ENCODE measurements around the gene ZNF274. TPM values are rescaled to one million over a fixed set of nuclear protein-coding genes. Genes with fewer than 3 reads are reported as not detected.
A peak's percentile ranks its signal among the peaks of the same experiment; 100 is the strongest.
"Not testable (repeated sequence)": the region's sequence is repeated elsewhere in the genome, so short reads cannot be mapped to it uniquely, and the experiment has no call there.

The ZNF274 gene
- total RNA-seq, 1 experiment from 2014 or later = 34.0 TPM

DNA sequence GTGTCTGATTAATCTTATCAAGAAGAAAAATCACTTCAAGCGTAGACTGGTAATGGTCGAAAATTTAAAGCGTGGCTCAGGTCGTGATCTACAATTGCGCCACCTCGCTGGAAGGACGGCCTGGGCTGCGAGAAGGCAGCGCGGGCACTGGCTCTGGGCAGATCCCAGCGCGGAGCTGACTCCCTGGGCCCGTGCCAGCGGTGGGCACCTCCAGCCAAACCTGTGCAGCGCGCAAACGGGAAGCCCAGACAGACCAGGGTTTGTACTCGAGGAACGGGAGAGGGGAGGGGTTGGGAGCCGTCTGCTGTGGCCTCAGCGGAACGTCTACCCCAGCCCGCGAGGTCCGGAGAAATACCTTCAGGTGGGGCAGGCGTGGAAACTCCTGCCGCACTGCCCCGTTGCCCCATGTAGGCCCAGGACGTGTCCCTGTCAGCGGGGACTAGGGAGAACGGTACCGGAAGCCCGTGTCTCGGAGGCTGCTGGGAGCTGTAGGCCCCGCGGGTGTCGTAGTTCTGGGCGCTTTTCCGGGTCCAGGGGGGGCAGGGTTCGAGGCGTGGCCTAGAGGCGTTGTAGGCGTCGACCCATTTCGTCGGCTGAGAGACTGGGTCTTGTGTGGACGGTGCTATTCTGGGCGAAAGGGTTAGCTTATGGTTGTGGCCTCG is 21.1 kb downstream of the ZNF274 start:
- no peak for DNase-seq (ENCODE audit: low read depth)
- in situ Hi-C loops (cut with HindIII; ENCODE audit: low pct_unique_long_range_greater_than_20kb, low sequenced_read_pairs) = no loop called here

- in situ Hi-C loops (cut with HindIII; ENCODE audit: low pct_unique_long_range_greater_than_20kb, low sequenced_read_pairs) = no loop called here
- DNase-seq (ENCODE audit: low read depth) = no peak
Observed at GRCh38 chr19:58204566-58204965, 21.7 kb downstream of the ZNF274 start.

DNA sequence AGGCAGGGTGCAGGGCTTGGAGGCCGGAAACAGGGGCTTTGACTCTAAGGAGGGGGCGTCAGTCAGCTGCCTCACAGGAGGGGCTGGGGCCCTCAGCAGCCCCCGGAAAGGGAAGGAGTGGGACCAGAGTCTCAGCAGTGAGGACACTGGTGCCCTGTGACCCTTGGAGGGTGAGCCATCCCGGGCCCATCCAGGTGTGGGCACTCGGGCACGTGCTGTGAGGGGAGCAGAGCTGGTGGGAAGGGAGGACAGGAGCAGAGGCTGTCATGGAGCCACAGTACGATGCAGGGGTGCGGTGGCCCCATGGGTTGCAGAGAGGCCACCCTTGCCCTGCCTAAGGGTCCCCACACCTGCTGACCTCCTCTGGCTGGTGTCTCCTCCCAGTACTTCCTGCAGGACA is 26.7 kb downstream of the ZNF274 start:
- in situ Hi-C loops (cut with HindIII; ENCODE audit: low pct_unique_long_range_greater_than_20kb, low sequenced_read_pairs) = no loop called here
- no peak for DNase-seq (ENCODE audit: low read depth)

DNA sequence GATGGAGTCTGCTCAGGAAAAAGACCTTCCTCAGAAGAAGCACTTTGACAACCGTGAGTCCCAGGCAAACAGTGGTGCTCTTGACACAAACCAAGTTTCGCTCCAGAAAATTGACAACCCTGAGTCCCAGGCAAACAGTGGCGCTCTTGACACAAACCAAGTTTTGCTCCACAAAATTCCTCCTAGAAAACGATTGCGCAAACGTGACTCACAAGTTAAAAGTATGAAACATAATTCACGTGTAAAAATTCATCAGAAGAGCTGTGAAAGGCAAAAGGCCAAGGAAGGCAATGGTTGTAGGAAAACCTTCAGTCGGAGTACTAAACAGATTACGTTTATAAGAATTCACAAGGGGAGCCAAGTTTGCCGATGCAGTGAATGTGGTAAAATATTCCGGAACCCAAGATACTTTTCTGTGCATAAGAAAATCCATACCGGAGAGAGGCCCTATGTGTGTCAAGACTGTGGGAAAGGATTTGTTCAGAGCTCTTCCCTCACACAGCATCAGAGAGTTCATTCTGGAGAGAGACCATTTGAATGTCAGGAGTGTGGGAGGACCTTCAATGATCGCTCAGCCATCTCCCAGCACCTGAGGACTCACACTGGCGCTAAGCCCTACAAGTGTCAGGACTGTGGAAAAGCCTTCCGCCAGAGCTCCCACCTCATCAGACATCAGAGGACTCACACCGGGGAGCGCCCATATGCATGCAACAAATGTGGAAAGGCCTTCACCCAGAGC is 29.6 kb downstream of the ZNF274 start:
- in situ Hi-C loops (cut with HindIII; ENCODE audit: low pct_unique_long_range_greater_than_20kb, low sequenced_read_pairs) = no loop called here

DNA sequence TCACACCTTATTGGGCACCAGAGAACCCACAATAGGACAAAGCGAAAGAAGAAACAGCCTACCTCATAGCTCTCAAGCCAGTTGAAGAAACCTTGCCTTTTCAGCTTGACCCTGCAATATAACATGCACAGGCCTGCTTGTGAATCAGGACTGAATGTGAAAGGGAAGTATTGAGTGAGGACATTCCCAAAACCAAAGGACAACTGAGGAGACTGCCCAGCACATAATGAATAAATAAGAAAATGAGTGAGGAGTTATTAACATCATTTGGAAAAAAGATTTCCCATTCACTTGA is 30.2 kb downstream of the ZNF274 start:
- no peak for DNase-seq (ENCODE audit: low read depth)
- in situ Hi-C loops (cut with HindIII; ENCODE audit: low pct_unique_long_range_greater_than_20kb, low sequenced_read_pairs) = no loop called here

More for the DNA sequence above, 29.6 kb downstream of the ZNF274 start:
- DNase-seq (ENCODE audit: low read depth) = no peak

GRCh38 chr19:58217069-58217481 is 34.2 kb downstream of the ZNF274 start:
- in situ Hi-C loops (cut with HindIII; ENCODE audit: low pct_unique_long_range_greater_than_20kb, low sequenced_read_pairs) = no loop called here
- DNase-seq (ENCODE audit: low read depth) = no peak

GRCh38 chr19:58217607-58218391 is 34.9 kb downstream of the ZNF274 start:
- in situ Hi-C loops (cut with HindIII; ENCODE audit: low pct_unique_long_range_greater_than_20kb, low sequenced_read_pairs) = no loop called here
- DNase-seq (ENCODE audit: low read depth) = no peak

DNA sequence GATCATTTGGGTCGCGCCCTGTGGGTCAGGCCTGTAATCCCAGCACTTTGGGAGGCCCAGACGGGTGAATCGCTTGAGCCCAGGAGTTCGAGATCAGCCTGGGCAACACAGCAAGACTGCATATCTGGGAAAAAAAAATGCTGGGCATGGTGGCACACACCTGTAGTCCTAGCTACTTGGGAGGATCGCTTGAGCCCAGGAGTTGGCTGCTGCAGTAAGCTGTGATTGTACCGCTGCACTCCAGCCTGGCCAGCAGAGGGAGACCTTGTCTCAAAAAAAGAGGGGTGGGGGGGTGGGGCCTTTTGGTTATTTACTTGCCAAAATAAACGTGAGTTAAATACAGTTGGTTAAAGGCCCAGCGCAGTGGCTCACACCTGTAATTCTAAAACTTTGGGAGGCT is 36.0 kb downstream of the ZNF274 start:
- DNase-seq (ENCODE audit: low read depth) = no peak
- in situ Hi-C loops (cut with HindIII; ENCODE audit: low pct_unique_long_range_greater_than_20kb, low sequenced_read_pairs) = no loop called here

DNA sequence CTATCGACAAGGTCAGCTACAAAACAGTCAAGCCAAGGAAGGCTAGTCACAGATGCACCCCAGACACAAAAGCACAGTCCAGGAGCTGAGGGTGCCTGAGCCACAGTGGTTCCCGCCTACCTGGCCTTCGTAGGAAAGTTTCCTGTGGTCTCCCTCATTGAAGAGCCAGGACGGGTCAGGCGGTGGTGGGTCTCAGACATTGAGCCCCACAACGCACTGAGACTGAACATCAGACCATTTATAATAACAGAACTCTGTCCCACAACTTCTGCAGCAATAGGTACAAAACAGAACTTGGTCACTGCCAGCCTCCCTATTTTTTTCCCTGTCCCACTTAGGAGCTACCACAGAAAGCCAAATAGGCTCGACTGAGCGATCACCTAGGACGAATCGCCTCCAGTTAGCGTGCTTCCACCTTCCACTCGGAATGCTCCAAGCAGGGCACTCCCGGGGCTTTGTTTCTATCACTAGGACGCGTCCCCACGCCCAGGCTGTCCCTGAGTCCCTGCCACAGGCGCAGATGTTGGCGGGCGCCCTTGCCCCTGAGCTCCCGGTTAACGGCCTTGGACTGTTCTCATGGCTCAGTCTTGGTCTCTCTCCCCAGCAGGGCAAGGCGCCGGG is 45.2 kb downstream of the ZNF274 start:
- no peak for DNase-seq (ENCODE audit: low read depth)
- in situ Hi-C loops (cut with HindIII; ENCODE audit: low pct_unique_long_range_greater_than_20kb, low sequenced_read_pairs) = loop anchor here (10.0 kb wide), 1 partner anchor 107 kb away; no protein-coding TSS in a partner anchor

DNA sequence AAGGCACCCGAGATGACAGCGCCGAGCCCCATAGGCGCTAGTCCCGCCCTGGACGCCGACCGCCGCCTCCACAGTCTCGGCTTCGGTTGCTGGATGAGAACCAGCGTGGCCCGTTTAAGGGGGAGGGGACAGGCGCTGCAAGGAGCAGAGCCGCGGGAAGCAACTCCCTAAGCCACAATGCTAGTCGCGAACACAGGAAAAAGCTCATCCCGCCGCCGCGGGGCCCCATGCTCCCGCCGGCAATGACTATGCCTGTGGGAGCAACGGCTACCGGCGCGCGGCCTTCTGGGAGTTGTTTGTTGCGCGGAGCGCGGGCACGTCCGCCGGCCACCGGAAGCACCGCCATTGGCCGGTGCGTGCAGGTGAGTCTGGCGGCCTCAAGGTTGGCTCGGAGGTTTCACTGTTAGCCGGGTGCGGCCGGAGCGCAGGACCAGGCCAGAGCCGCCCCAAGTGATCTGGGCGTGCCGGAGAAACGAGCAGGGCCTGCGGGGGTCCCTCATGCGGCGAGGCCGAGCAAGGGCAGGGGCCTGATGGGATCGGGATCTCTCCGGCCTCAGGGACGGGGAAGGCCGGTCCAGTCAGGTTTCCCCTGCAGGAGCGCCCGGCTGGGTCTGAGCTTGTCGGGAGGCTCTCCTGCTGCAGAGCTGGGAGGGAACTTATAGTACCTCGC is 45.9 kb downstream of the ZNF274 start, which contains the start of gene ZNF544:
TSS of gene ZNF544 (plus strand) at position 330 of the 670 bp plus-strand sequence. CDS start 15,110 bp downstream, outside the sequence.
- DNase-seq (ENCODE audit: low read depth) = peak; percentile 86
- in situ Hi-C loops (cut with HindIII; ENCODE audit: low pct_unique_long_range_greater_than_20kb, low sequenced_read_pairs) = loop anchor here (10.0 kb wide), 1 partner anchor 106 kb away; no protein-coding TSS in a partner anchor

DNA sequence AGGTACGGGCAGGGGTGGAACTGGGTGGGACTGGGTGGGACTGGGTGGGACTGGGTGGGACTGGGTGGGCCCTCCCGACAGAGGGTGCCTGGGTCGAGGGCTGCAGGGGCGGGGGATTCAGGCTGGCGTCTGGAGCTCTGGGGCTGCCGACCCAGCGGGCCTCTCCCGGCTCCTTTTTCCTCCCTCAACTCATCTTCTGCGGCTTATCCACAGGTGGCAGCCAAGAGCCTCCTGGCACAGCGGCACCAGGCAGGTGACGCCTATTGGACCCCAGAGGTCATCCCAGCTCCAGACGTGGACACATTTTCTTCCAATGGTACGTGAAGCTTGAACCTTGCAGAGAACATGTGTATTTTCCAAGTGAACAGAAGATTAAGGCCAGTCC is 46.4 kb downstream of the ZNF274 start:
- DNase-seq (ENCODE audit: low read depth) = peak; percentile 53
- in situ Hi-C loops (cut with HindIII; ENCODE audit: low pct_unique_long_range_greater_than_20kb, low sequenced_read_pairs) = loop anchor here (10.0 kb wide), 1 partner anchor 106 kb away; no protein-coding TSS in a partner anchor

DNA sequence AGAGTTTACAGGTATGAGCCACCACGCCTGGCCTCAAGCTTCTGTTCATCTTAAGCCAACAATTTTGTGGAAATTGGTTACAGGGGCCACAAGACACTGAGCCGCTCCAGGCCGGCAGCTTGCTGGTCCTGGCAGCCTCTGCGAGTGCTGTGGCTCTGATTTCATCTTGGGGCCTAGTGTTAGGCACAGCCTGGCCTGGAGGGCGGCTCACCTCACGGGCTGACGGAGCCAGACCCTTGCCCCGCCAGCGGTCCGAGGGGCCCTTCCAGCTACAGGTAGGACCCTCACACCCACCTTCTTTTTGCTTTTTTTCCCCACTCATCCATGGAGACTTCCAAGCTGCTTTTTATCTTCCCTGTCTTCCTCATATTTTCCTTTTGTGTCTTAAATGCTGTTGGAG is 54.5 kb downstream of the ZNF274 start:
- in situ Hi-C loops (cut with HindIII; ENCODE audit: low pct_unique_long_range_greater_than_20kb, low sequenced_read_pairs) = no loop called here

GRCh38 chr19:58243351-58243750 is 60.5 kb downstream of the ZNF274 start:
- DNase-seq (ENCODE audit: low read depth) = no peak
- in situ Hi-C loops (cut with HindIII; ENCODE audit: low pct_unique_long_range_greater_than_20kb, low sequenced_read_pairs) = no loop called here

More for the DNA sequence above, 54.5 kb downstream of the ZNF274 start:
- no peak for DNase-seq (ENCODE audit: low read depth)

DNA sequence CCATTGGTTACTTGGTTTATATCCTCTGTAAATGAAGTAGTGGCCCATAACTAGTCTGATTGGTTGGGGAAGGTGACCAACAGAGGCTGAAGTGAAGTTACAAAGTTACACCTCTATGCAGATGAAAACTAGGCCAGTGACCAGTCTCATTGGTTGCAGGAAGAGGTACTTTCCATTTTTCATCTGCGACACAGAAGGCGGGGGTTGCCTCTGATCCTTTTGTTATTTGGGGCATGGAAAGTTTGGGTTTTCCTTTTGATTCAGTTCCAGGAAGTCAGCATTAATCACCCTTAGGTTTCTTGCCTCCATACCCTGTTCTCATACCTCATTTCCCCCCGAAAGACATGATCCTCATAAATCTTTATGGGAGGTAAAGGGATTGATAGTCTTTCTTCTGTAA is 66.0 kb downstream of the ZNF274 start:
- in situ Hi-C loops (cut with HindIII; ENCODE audit: low pct_unique_long_range_greater_than_20kb, low sequenced_read_pairs) = no loop called here
- DNase-seq (ENCODE audit: low read depth) = no peak

- in situ Hi-C loops (cut with HindIII; ENCODE audit: low pct_unique_long_range_greater_than_20kb, low sequenced_read_pairs) = no loop called here
- DNase-seq (ENCODE audit: low read depth) = peak; percentile 48
Observed at GRCh38 chr19:58252102-58252685, 69.3 kb downstream of the ZNF274 start.

GRCh38 chr19:58258259-58258658 is 75.4 kb downstream of the ZNF274 start:
- in situ Hi-C loops (cut with HindIII; ENCODE audit: low pct_unique_long_range_greater_than_20kb, low sequenced_read_pairs); DNase-seq (ENCODE audit: low read depth): not testable (repeated sequence)

DNA sequence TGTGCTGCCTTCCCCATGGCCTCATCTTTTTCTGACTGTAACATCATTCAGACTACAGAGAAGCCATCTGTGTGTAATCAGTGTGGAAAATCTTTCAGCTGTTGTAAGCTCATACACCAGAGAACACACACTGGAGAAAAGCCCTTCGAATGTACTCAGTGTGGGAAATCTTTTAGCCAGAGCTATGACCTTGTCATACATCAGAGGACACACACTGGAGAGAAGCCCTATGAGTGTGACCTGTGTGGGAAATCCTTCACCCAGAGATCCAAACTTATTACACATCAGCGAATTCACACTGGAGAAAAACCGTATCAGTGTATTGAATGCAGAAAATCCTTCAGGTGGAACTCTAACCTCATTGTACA is 78.7 kb downstream of the ZNF274 start:
- DNase-seq (ENCODE audit: low read depth) = no peak
- in situ Hi-C loops (cut with HindIII; ENCODE audit: low pct_unique_long_range_greater_than_20kb, low sequenced_read_pairs) = no loop called here

Measured in Caki2 (cell line).